Parathyroid adenoma (tissue), 2 donors: ENCODE measurements around the gene CR1.

ENCODE experiments used
- H2AFZ ChIP-seq: fragments of 300-600 bp; sonication (generic); one replicate; pipeline ENCODE4 v1.7.0; 2017; ENCODE audit warnings: antibody characterized with exemption, mild to moderate bottlenecking
- H3K27ac ChIP-seq: fragments of 300-600 bp; sonication (generic); one replicate; pipeline ENCODE4 v1.7.0; 2017
- H3K27me3 ChIP-seq: fragments of 300-600 bp; sonication (generic); one replicate; pipeline ENCODE4 v1.7.0; 2017; ENCODE audit warnings: low read length; ENCODE audit not compliant: control insufficient read depth, insufficient read depth
- H3K36me3 ChIP-seq: fragments of 300-600 bp; sonication (generic); one replicate; pipeline ENCODE4 v1.7.0; 2017; ENCODE audit warnings: low read length; ENCODE audit not compliant: control insufficient read depth, insufficient read depth
- H3K4me1 ChIP-seq: fragments of 300-600 bp; sonication (generic); one replicate; pipeline ENCODE4 v1.7.0; 2017; ENCODE audit warnings: control low read depth
- H3K4me2 ChIP-seq: fragments of 300-600 bp; sonication (generic); one replicate; pipeline ENCODE4 v1.7.0; 2017; ENCODE audit warnings: low read length
- H3K4me3 ChIP-seq: fragments of 300-600 bp; sonication (generic); one replicate; pipeline ENCODE4 v1.7.0; 2017; ENCODE audit warnings: low read depth, low read length
- H3K79me2 ChIP-seq: fragments of 300-600 bp; sonication (generic); one replicate; pipeline ENCODE4 v1.7.0; 2017; ENCODE audit warnings: control low read depth
- H3K9ac ChIP-seq: fragments of 300-600 bp; sonication (generic); one replicate; pipeline ENCODE4 v1.7.0; 2017; ENCODE audit warnings: mild to moderate bottlenecking
- H3K9me3 ChIP-seq: fragments of 300-600 bp; sonication (generic); one replicate; pipeline ENCODE4 v1.7.0; 2017; ENCODE audit warnings: low read length; ENCODE audit not compliant: control insufficient read depth
- TF ChIP-seq, protein P1 (sequence below): fragments of 300-600 bp; sonication (generic); IDR thresholded peaks from one replicate; pipeline ENCODE4 v1.7.0; 2017; ENCODE audit warnings: antibody characterized with exemption, mild to moderate bottlenecking
- donor health status: primary hyperparathyroidism.

CR1 gene

DNA sequence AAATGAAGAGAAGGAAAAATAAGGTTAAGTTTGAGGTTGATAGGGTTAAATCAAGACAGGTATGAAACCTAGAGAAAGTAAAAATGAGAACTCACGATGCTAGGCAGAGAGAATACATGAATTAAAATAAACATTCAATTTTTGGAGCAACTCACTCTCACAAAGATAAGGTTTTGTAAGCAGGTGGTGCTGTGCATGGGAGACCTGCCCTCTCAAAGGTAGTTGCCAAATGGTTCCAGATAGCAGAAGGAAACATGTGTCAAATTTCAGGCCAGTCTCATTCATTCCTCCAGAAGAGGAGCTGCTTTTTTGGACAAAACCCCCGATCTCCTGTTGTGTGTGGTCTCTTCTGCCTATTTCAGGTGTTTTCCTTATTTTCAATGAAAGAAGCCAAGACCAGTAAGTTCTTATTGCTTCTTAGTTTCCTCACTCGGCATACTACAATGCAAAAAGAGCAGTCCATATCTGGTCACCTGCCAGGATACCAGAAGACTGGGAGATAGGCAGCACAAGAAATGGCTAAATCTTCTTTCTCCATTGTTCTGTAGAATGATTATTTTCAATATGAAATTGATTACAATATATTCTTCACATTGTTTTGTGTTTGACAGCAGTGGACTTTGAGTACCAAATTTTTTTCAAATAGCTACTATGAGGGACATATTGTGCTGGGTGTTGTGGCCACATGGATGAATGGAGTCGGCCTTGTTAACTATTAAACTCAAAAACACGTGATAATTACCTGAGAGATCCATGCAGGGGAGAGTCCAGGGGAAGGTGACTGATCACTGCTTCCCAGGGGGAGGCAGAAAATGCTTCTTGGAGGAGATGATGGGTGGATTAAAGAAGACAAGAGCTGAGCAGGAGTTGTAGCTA is 152.6 kb downstream of the CR1 start:
- no peak overlapping the region for H2AFZ ChIP-seq
- H3K4me1 ChIP-seq: no peaks in the 10 kb centered on the region
- H3K36me3 ChIP-seq: no peaks in the 10 kb centered on the region

DNA sequence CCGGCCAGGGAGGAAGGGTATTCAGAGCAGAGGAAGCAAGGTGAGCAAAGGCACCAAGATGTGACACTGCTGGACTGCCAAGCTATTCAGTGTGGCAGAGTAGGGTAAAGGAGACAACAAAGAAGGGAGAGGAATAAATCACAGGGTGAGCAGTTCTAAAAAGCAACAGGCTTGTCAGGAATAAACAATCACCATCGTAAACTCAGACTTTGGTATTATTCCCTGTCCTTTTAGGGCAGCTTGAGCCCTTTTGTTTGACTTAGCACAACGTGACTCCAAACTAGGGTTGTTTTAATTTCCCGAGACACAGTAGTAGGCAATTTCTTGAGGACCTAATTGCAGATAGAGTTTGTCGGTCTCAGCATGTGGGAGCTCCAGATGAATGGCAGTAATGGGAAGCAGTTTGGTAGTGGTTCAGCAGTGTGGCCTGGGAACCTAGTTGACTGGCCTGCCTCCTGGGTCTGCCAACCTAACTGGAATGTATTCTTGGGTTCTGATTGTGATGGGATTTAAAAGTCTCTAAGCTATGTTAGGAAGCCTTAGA is 153.3 kb downstream of the CR1 start:
- H3K27ac ChIP-seq: no peak overlapping the region
- H3K9me3 ChIP-seq: no peaks in the 10 kb centered on the region
- no peaks in the 10 kb centered on the region for H3K27me3 ChIP-seq
- no peak overlapping the region for H3K9ac ChIP-seq
- H3K4me1 ChIP-seq: no peaks in the 10 kb centered on the region
- TF ChIP-seq, protein P1, sequence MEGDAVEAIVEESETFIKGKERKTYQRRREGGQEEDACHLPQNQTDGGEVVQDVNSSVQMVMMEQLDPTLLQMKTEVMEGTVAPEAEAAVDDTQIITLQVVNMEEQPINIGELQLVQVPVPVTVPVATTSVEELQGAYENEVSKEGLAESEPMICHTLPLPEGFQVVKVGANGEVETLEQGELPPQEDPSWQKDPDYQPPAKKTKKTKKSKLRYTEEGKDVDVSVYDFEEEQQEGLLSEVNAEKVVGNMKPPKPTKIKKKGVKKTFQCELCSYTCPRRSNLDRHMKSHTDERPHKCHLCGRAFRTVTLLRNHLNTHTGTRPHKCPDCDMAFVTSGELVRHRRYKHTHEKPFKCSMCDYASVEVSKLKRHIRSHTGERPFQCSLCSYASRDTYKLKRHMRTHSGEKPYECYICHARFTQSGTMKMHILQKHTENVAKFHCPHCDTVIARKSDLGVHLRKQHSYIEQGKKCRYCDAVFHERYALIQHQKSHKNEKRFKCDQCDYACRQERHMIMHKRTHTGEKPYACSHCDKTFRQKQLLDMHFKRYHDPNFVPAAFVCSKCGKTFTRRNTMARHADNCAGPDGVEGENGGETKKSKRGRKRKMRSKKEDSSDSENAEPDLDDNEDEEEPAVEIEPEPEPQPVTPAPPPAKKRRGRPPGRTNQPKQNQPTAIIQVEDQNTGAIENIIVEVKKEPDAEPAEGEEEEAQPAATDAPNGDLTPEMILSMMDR: no peak
- no peak overlapping the region for H2AFZ ChIP-seq
- H3K4me2 ChIP-seq: no peak overlapping the region
- no peaks in the 10 kb centered on the region for H3K79me2 ChIP-seq
- no peak overlapping the region for H3K4me3 ChIP-seq
- no peaks in the 10 kb centered on the region for H3K36me3 ChIP-seq

More for the DNA sequence above, 152.6 kb downstream of the CR1 start:
- no peaks in the 10 kb centered on the region for H3K79me2 ChIP-seq
- H3K9me3 ChIP-seq: no peaks in the 10 kb centered on the region
- no peak overlapping the region for H3K4me2 ChIP-seq
- no peak overlapping the region for H3K4me3 ChIP-seq
- no peaks in the 10 kb centered on the region for H3K27me3 ChIP-seq
- H3K27ac ChIP-seq: no peak overlapping the region
- no peak overlapping the region for H3K9ac ChIP-seq
- TF ChIP-seq, protein P1: no peak

DNA sequence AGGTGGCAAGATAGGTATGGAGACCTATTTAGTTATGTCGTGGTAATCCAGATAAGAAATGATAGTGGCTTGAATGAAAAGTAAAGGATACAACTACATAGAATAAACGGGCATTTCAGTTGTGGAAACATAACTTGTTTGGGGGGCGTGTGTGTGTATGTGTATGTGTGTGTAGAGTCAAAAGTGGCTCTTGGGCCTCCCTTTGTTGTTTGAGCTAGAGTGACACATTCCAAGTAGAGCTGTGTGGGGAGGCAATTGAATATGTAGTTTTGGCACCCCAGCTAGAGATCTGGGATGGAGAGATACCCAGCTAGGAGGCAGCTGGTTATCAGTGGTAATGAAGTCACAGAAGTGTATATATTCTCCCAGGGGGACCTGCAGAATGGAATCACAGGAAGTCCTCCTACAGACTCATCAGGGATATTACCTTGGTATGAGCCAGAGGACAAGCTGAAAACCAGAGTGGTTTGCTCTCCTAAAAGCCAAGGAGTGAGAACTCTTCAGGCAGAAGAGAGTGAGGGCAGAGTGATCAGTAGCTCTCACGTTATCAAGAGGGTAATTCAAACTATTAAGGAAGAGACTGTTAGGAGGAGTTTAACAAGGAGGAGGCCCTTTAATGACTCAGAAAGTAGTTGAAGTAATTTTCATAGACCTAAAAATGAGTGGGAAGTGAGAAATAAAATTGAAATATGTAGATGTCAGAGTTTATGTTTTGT is 154.1 kb downstream of the CR1 start:
- Histone ChIP-seq H3K36me3 (no peaks in the 10 kb centered on the region), H3K27ac (no peak overlapping the region), H3K79me2 (no peaks in the 10 kb centered on the region), H3K9me3 (no peaks in the 10 kb centered on the region), H3K27me3 (no peaks in the 10 kb centered on the region), H2AFZ (no peak overlapping the region), H3K4me1 (no peaks in the 10 kb centered on the region), H3K4me3 (no peak overlapping the region), H3K9ac (no peak overlapping the region), H3K4me2 (no peak overlapping the region)
- TF ChIP-seq, protein P1: no peak

DNA sequence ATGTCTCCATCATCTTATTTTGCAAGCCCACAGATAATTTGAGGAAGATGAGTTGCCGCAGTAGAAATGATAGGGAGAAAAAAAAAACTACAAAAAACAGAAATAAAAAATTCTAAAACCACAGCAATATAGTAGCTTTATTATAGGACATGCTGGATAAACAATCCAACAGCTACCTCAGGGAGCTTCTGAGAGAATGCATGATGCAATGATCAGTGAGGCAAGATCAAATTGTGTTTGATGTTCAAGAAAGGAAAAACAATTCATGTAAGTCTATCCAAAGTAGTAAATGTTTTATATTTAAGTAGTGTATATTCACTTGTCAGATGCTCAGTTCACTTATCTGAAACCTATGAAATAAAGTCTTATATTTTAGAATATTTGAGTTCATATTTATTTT is 155.6 kb downstream of the CR1 start:
- Histone ChIP-seq H3K27ac (no peak overlapping the region), H3K4me1 (no peaks in the 10 kb centered on the region), H3K9ac (no peak overlapping the region), H3K4me2 (no peak overlapping the region), H3K36me3 (no peaks in the 10 kb centered on the region), H3K27me3 (no peaks in the 10 kb centered on the region), H3K9me3 (no peaks in the 10 kb centered on the region), H2AFZ (no peak overlapping the region), H3K4me3 (no peak overlapping the region), H3K79me2 (no peaks in the 10 kb centered on the region)
- TF ChIP-seq, protein P1: no peak
